CD14-positive monocyte (primary cell): ENCODE results near the gene RPL27. TPM values are rescaled to one million over a fixed set of nuclear protein-coding genes. Genes with fewer than 3 reads are reported as not detected.

Experiments
- DNase-seq, 3 donors: peaks; one replicate each; pipeline ENCODE4 v3.0.0-alpha.2; 2011 to 2022
- H2AFZ ChIP-seq: 2 replicates; pipeline ENCODE4 v1.6.0; 2012; ENCODE audit warnings: mild to moderate bottlenecking, low read depth, low read length, inconsistent platforms; ENCODE audit not compliant: insufficient read depth, poor library complexity, severe bottlenecking
- H3K27ac ChIP-seq, 2 donors: 1 replicate in 1 of 2; 2 replicates in 1 of 2; pipeline ENCODE4 v1.5.1; 2012 to 2013; ENCODE audit warnings: low read length in 2 of 2, control low read depth in 1 of 2, inconsistent platforms in 1 of 2, low read depth in 1 of 2, mild to moderate bottlenecking in 1 of 2
- H3K27me3 ChIP-seq, 2 donors: one replicate each; pipeline versions ENCODE4 v1.6.0 to v1.6.1; 2011 to 2013; ENCODE audit warnings: low read length in 2 of 2; ENCODE audit not compliant: control insufficient read depth in 2 of 2, insufficient read depth in 2 of 2
- H3K36me3 ChIP-seq, 2 donors: replicated peaks in 1 of 2; 1 replicate in 1 of 2; 2 replicates in 1 of 2; pipeline versions ENCODE4 v1.5.1 to v1.6.1; 2012 to 2013; ENCODE audit warnings: low read length in 2 of 2, control low read depth in 1 of 2, inconsistent platforms in 1 of 2, mild to moderate bottlenecking in 1 of 2; ENCODE audit not compliant: insufficient read depth in 2 of 2, control insufficient read depth in 1 of 2
- H3K4me1 ChIP-seq, 2 donors: 1 replicate in 1 of 2; 2 replicates in 1 of 2; pipeline versions ENCODE4 v1.5.1 to v1.6.1; 2012 to 2013; ENCODE audit warnings: low read length in 2 of 2, control low read depth in 1 of 2, inconsistent platforms in 1 of 2, mild to moderate bottlenecking in 1 of 2, moderate library complexity in 1 of 2; ENCODE audit not compliant: insufficient read depth in 2 of 2, control insufficient read depth in 1 of 2
- H3K4me2 ChIP-seq: replicated peaks from 2 replicates; pipeline ENCODE3; 2012; ENCODE audit warnings: low read length, moderate library complexity, mild to moderate bottlenecking; ENCODE audit not compliant: poor library complexity, severe bottlenecking; ENCODE audit errors: extremely low read depth
- H3K4me3 ChIP-seq, 3 experiments: fragments of 200-600 bp in 1 of 3; sonication (generic) in 1 of 3; replicated peaks in 1 of 3; 1 replicate in 2 of 3; 2 replicates in 1 of 3; pipeline ENCODE4 v1.5.1; 2011 to 2013; ENCODE audit warnings: low read length in 3 of 3, mild to moderate bottlenecking in 3 of 3, control low read depth in 2 of 3, low read depth in 2 of 3, inconsistent platforms in 1 of 3, moderate library complexity in 1 of 3
- H3K79me2 ChIP-seq: 2 replicates; pipeline ENCODE4 v1.6.0; 2012; ENCODE audit warnings: mild to moderate bottlenecking, control low read depth, inconsistent platforms, low read length, moderate library complexity; ENCODE audit not compliant: insufficient read depth
- H3K9ac ChIP-seq: 2 replicates; pipeline ENCODE4 v1.6.0; 2017; ENCODE audit warnings: low read length, mild to moderate bottlenecking; ENCODE audit not compliant: insufficient read depth, poor library complexity, severe bottlenecking
- H3K9me3 ChIP-seq, 2 donors: replicated peaks in 1 of 2; 1 replicate in 1 of 2; 2 replicates in 1 of 2; pipeline versions ENCODE4 v1.5.1 to v1.6.1; 2012 to 2013; ENCODE audit warnings: low read length in 2 of 2, control low read depth in 1 of 2; ENCODE audit not compliant: control insufficient read depth in 1 of 2, insufficient read depth in 1 of 2
- H4K20me1 ChIP-seq: 2 replicates; pipeline ENCODE4 v1.6.0; 2012; ENCODE audit warnings: mild to moderate bottlenecking, low read length, control low read depth, moderate library complexity; ENCODE audit not compliant: insufficient read depth
- H3K27ac Mint-ChIP-seq, 7 donors: one replicate each; pipeline ENCODE4 v1.8.0; 2020; ENCODE audit warnings: mild to moderate bottlenecking in 7 of 7, mixed read lengths in 7 of 7, moderate library complexity in 6 of 7, inconsistent platforms in 2 of 7
- H3K27me3 Mint-ChIP-seq, 3 donors: one replicate each; pipeline ENCODE4 v1.8.0; 2021 to 2022; ENCODE audit warnings: low read depth in 3 of 3, mild to moderate bottlenecking in 3 of 3, mixed read lengths in 3 of 3, moderate library complexity in 3 of 3, inconsistent platforms in 1 of 3
- H3K36me3 Mint-ChIP-seq, 2 donors: one replicate each; pipeline ENCODE4 v1.8.0; 2020; ENCODE audit warnings: mixed read lengths in 2 of 2, inconsistent platforms in 1 of 2, mild to moderate bottlenecking in 1 of 2
- H3K4me1 Mint-ChIP-seq: one replicate; pipeline ENCODE4 v1.8.0; 2020; ENCODE audit warnings: mild to moderate bottlenecking, mixed read lengths
- H3K4me3 Mint-ChIP-seq, 2 donors: one replicate each; pipeline ENCODE4 v1.8.0; 2020; ENCODE audit warnings: mild to moderate bottlenecking in 2 of 2, mixed read lengths in 2 of 2, moderate library complexity in 1 of 2
- H3K9me3 Mint-ChIP-seq, 7 donors: one replicate each; pipeline ENCODE4 v1.8.0; 2020 to 2022; ENCODE audit warnings: mixed read lengths in 7 of 7, mild to moderate bottlenecking in 6 of 7, moderate library complexity in 6 of 7, inconsistent platforms in 2 of 7
- WGBS: methylation state at CpG from one replicate; pipeline ENCODE4 v1.1.5; 2013; ENCODE audit warnings: missing lambda C conversion rate; ENCODE audit not compliant: insufficient coverage; 5-methylcytosine and 5-hydroxymethylcytosine counted together
- intact Hi-C, 2 donors: fragments of 100-400 bp; cut with micrococcal nuclease; formaldehyde crosslinking; loops; one replicate each; pipeline versions ENCODE4 v1.15.0 to v1.15.1; 2023
- polyA plus RNA-seq, 3 donors: library from polyadenylated mRNA; depleted of rRNA in 1 of 3; unstranded in 2 of 3; stranded (reverse) in 1 of 3; fragments of 300-500 nt in 2 of 3; fragments of >200 nt in 1 of 3; fragmentation: Illumina TruSeq in 2 of 3; gene quantifications; 1 replicate in 2 of 3; 2 replicates in 1 of 3; pipeline ENCODE4 v1.2.3, GENCODE V29; 2012 to 2021
- TF ChIP-seq, protein P1 (sequence below): fragments of 200-600 bp; IDR thresholded peaks from one replicate; pipeline ENCODE4 v1.8.0; 2022; ENCODE audit warnings: antibody characterized with exemption, mild to moderate bottlenecking

Gene RPL27
- polyA plus RNA-seq, 3 donors: 1,073 to 2,156 (median 1,232) TPM

DNA sequence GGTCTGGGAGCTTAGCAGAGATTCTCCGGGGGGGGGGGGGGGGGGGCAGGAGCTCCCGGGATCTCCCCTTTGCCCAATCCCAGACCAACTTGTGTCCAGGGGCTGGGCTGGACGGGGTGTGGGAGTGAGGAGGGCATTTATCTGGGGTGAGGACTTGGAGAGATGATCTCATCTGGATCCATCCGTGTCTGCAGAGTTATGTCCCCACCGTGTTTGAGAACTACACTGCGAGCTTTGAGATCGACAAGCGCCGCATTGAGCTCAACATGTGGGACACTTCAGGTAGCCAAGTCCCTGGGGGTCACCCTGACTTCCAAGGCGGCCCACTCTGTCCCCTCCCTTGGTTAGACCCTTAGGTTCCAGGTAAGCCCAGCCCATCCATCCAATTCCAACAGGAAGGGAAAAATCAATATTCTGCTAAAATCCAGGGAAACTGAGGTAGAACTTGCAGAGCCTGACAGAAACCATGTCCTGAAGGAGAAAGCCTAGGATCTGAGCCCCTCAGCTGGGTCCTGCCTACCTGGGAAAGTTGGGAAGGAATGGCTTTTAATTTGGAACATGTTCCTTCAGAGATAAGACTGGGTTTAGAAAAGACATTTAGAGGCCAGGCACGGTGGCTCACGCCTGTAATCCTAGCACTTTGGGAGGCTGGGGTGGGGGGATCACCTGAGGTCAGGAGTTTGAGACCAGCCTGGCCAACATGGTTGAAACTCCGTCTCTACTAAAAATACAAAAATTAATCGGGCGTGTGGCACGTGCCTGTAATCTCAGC, 27.7 kb downstream of the RPL27 start:
- Histone ChIP-seq H3K9me3 (no peaks in the 10 kb centered on the region), H3K4me3 (no peak overlapping the region)

DNA sequence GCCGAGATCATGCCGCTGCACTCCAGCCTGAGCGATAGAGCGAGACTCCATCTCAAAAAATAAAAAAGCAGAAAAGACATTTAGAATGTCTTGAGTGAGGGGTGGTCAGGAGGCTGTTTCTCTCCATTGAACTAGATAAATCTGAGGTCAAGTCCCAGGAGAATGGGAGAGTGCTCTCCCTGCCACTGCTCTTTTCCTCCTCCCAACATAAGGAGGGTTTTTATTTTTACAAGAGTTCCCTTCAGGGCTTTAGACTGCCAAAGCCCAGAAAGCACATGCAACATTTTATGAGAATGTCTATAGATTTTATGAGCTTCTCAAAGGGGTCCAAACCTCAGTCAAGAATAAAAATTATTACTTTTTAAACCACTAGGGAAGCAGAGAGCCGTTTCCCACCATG, 28.4 kb downstream of the RPL27 start:
- Mint-ChIP-seq H3K27ac (no peak overlapping the region), H3K36me3 (peaks cover 0 to 3% of the 10 kb centered on the region in 2 donors), H3K4me3 (no peak overlapping the region), H3K4me1 (peaks cover 30% of the 10 kb centered on the region), H3K27me3 (peaks cover 8 to 30% (median 16%) of the 10 kb centered on the region in 3 donors), H3K9me3 (peaks cover 0 to 3% (median 0%) of the 10 kb centered on the region in 7 donors)
- Histone ChIP-seq H3K27me3 (peaks cover 0 to 15% of the 10 kb centered on the region in 2 donors), H3K36me3 (no peaks in the 10 kb centered on the region), H3K4me3 (no peak overlapping the region), H2AFZ (no peak overlapping the region), H3K9ac (no peak overlapping the region), H3K27ac (no peak overlapping the region), H4K20me1 (no peaks in the 10 kb centered on the region), H3K79me2 (peaks cover 7% of the 10 kb centered on the region), H3K9me3 (no peaks in the 10 kb centered on the region), H3K4me1 (peaks cover 18 to 29% of the 10 kb centered on the region in 2 donors), H3K4me2 (no peak overlapping the region)
- intact Hi-C loops: loop anchor here in 1 of 2 donors (10.0 kb wide), 2 partner anchors 98 to 148 kb away; partner anchors contain the start of genes BRCA1 and NBR1
- TF ChIP-seq, protein P1, sequence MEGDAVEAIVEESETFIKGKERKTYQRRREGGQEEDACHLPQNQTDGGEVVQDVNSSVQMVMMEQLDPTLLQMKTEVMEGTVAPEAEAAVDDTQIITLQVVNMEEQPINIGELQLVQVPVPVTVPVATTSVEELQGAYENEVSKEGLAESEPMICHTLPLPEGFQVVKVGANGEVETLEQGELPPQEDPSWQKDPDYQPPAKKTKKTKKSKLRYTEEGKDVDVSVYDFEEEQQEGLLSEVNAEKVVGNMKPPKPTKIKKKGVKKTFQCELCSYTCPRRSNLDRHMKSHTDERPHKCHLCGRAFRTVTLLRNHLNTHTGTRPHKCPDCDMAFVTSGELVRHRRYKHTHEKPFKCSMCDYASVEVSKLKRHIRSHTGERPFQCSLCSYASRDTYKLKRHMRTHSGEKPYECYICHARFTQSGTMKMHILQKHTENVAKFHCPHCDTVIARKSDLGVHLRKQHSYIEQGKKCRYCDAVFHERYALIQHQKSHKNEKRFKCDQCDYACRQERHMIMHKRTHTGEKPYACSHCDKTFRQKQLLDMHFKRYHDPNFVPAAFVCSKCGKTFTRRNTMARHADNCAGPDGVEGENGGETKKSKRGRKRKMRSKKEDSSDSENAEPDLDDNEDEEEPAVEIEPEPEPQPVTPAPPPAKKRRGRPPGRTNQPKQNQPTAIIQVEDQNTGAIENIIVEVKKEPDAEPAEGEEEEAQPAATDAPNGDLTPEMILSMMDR: no peak
- WGBS: 95% methylated on average over 4 of the region's 5 CpGs
- DNase-seq: no peak

More for the DNA sequence above, 27.7 kb downstream of the RPL27 start:
- no peak for DNase-seq
- Histone ChIP-seq H3K36me3 (no peaks in the 10 kb centered on the region), H3K4me2 (no peak overlapping the region), H3K4me1 (peaks cover 22 to 36% of the 10 kb centered on the region in 2 donors), H2AFZ (no peak overlapping the region), H3K27ac (no peak overlapping the region), H3K9ac (no peak overlapping the region), H4K20me1 (no peaks in the 10 kb centered on the region), H3K27me3 (peaks cover 0 to 15% of the 10 kb centered on the region in 2 donors), H3K79me2 (peaks cover 9% of the 10 kb centered on the region)
- H3K4me1 Mint-ChIP-seq: peaks cover 33% of the 10 kb centered on the region
- peaks cover 8 to 30% (median 16%) of the 10 kb centered on the region in 3 donors for H3K27me3 Mint-ChIP-seq
- 76% methylated on average over 7 of the region's 16 CpGs for WGBS
- H3K36me3 Mint-ChIP-seq: peaks cover 0 to 3% of the 10 kb centered on the region in 2 donors
- peak overlapping the region in 1 of 2 donors; percentile 58 for H3K4me3 Mint-ChIP-seq
- TF ChIP-seq, protein P1: no peak
- peaks cover 0 to 3% (median 0%) of the 10 kb centered on the region in 7 donors for H3K9me3 Mint-ChIP-seq
- no peak overlapping the region for H3K27ac Mint-ChIP-seq
- intact Hi-C loops: loop anchor here in 1 of 2 donors (10.0 kb wide), 2 partner anchors 99 to 149 kb away; partner anchors contain the start of genes BRCA1 and NBR1
